ENCODE measurements around the gene EMILIN2. TPM values are rescaled to one million over a fixed set of nuclear protein-coding genes. Genes with fewer than 3 reads are reported as not detected.

Gene EMILIN2
- total RNA-seq, 1 donor from 2014 or later = 26.8 TPM

DNA sequence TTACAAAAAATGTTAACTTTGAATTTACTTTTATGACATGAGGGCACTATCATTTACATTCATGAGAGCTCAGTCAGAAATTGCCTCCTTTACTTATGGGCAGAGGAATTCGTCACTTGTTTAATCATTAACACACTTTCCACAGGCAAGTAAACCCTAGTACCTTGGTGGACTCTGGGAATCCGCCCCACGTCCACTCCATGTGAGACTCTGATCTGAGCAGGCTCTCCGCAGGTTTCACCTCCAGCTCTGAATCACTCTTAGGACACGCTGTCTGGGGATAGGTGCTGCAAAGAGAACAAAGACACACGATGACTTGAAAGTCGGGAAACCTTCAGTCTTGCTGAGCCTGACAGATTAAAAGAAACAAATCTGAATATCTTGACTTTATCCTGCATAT lies 92.5 kb downstream of the EMILIN2 start:
- Histone ChIP-seq H3K4me3 (no peak overlapping the region), H3K27ac (no peak overlapping the region), H3K9me3 (no peaks in the 10 kb centered on the region), H3K27me3 (no peaks in the 10 kb centered on the region), H3K4me1 (no peaks in the 10 kb centered on the region), H3K36me3 (peaks cover 0 to 31% of the 10 kb centered on the region in 2 donors)
- TF ChIP-seq, protein P1, sequence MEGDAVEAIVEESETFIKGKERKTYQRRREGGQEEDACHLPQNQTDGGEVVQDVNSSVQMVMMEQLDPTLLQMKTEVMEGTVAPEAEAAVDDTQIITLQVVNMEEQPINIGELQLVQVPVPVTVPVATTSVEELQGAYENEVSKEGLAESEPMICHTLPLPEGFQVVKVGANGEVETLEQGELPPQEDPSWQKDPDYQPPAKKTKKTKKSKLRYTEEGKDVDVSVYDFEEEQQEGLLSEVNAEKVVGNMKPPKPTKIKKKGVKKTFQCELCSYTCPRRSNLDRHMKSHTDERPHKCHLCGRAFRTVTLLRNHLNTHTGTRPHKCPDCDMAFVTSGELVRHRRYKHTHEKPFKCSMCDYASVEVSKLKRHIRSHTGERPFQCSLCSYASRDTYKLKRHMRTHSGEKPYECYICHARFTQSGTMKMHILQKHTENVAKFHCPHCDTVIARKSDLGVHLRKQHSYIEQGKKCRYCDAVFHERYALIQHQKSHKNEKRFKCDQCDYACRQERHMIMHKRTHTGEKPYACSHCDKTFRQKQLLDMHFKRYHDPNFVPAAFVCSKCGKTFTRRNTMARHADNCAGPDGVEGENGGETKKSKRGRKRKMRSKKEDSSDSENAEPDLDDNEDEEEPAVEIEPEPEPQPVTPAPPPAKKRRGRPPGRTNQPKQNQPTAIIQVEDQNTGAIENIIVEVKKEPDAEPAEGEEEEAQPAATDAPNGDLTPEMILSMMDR (IDR thresholded peaks at IDR 0.05) = no peak
- TF ChIP-seq POLR2AphosphoS5 (IDR thresholded peaks at IDR 0.05; ENCODE audit: insufficient read depth in 1 of 2, low read depth in 1 of 2) = no peak
- no peak for TF ChIP-seq POLR2A (IDR thresholded peaks at IDR 0.05)
- no peak for DNase-seq (ENCODE audit: extremely low spot score in 2 of 2)
- intact Hi-C loops (cut with DNase I) = loop anchor here (10.0 kb wide), 2 partner anchors 195 to 305 kb away; partner anchors contain the start of gene MYL12A

DNA sequence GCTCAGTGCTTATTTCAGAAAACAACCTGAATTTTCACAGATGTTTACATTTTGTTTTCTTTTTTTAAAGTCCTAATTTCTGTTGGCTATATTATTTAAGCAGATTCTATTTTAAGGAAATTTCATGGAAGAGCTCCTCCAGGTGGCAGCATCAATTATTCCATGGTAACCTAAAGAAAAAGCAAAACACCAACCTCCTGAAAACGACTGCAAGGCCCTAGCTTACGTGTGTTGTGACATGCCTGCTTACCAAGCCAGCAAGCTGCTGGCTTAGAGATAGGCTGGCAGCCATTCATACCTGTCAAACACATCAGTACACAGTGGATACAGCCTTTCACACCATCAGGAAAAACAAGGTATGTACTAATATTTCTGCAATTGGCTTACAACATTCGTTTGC lies 101.2 kb downstream of the EMILIN2 start:
- peaks cover 0 to 5% of the 10 kb centered on the region in 2 donors for H3K36me3 ChIP-seq
- H3K27ac ChIP-seq = no peak overlapping the region
- no peaks in the 10 kb centered on the region for H3K4me1 ChIP-seq
- H3K9me3 ChIP-seq = no peaks in the 10 kb centered on the region
- no peaks in the 10 kb centered on the region for H3K27me3 ChIP-seq
- H3K4me3 ChIP-seq = no peak overlapping the region
- intact Hi-C loops (cut with DNase I) = no loop called here
- TF ChIP-seq POLR2A (IDR thresholded peaks at IDR 0.05) (no peak), POLR2AphosphoS5 (IDR thresholded peaks at IDR 0.05; ENCODE audit: insufficient read depth in 1 of 2, low read depth in 1 of 2) (no peak)
- TF ChIP-seq, protein P1 (IDR thresholded peaks at IDR 0.05) = no peak
- no peak for DNase-seq (ENCODE audit: extremely low spot score in 2 of 2)

DNA sequence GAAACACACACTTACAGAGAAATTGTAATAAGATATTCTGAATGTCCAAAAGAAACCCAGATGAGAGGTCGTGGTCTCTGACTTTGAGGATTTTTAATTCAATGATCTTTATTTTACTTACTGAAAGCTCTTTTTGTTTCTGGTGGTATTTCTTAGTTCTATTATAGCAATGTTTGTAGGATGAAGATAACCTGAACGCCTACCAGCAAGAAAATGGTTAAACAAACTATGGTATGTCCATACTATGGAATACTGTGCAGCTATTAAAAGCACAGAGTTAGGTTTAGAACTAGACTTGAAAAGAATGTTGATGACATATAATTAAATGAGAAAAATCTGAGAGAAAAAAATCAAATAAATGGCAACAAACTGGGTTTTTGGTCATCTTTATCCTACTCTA lies 105.8 kb downstream of the EMILIN2 start:
- intact Hi-C loops (cut with DNase I) = no loop called here
- Histone ChIP-seq H3K27ac (no peak overlapping the region), H3K9me3 (no peaks in the 10 kb centered on the region), H3K4me3 (no peak overlapping the region), H3K4me1 (no peaks in the 10 kb centered on the region), H3K36me3 (peaks cover 0 to 14% of the 10 kb centered on the region in 2 donors), H3K27me3 (no peaks in the 10 kb centered on the region)
- no peak for TF ChIP-seq POLR2A (IDR thresholded peaks at IDR 0.05)
- TF ChIP-seq, protein P1 (IDR thresholded peaks at IDR 0.05) = no peak
- no peak for DNase-seq (ENCODE audit: extremely low spot score in 2 of 2)

DNA sequence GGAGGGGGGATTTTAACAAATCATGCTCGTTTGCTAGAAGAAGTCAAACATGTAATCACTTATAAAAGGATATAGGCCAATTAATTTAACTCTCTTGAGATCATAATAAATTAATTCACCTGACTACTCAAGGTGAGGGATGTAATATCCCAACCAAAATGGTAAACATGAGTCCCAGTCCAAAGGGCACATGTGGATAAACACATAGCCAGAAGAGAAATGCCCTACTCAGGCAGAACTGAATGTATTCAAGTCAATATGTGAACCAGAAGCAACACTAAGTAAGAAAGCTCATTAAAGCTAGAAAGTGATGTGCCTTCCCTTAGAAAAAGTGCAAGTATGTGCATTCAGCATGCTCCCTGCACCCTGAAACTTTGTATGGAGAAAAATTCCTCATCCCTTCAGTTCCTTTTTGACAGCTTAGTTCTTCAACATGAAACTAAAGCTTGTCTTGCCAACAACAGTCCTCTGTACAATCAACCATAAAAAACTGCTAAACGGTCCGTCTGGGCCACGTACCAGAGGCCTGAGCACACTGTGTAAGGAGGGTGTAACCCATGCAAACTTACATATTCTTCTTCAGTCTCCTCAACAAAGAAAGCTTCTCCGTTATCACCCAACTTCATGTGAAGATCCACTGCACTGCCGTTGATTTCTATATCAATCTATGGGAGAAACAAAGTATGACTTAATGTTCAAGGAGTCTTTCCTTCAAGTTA lies 107.3 kb downstream of the EMILIN2 start:
- H3K4me3 ChIP-seq = no peak overlapping the region
- intact Hi-C loops (cut with DNase I) = no loop called here
- TF ChIP-seq, protein P1 (IDR thresholded peaks at IDR 0.05) = no peak
- TF ChIP-seq POLR2A (IDR thresholded peaks at IDR 0.05) (no peak), POLR2AphosphoS5 (IDR thresholded peaks at IDR 0.05; ENCODE audit: insufficient read depth in 1 of 2, low read depth in 1 of 2) (no peak)
- H3K27me3 ChIP-seq = no peaks in the 10 kb centered on the region
- H3K9me3 ChIP-seq = no peaks in the 10 kb centered on the region
- H3K4me1 ChIP-seq = peaks cover 9% of the 10 kb centered on the region
- H3K27ac ChIP-seq = no peak overlapping the region
- H3K36me3 ChIP-seq = peaks cover 0 to 14% of the 10 kb centered on the region in 2 donors
- DNase-seq (ENCODE audit: extremely low spot score in 2 of 2) = no peak

DNA sequence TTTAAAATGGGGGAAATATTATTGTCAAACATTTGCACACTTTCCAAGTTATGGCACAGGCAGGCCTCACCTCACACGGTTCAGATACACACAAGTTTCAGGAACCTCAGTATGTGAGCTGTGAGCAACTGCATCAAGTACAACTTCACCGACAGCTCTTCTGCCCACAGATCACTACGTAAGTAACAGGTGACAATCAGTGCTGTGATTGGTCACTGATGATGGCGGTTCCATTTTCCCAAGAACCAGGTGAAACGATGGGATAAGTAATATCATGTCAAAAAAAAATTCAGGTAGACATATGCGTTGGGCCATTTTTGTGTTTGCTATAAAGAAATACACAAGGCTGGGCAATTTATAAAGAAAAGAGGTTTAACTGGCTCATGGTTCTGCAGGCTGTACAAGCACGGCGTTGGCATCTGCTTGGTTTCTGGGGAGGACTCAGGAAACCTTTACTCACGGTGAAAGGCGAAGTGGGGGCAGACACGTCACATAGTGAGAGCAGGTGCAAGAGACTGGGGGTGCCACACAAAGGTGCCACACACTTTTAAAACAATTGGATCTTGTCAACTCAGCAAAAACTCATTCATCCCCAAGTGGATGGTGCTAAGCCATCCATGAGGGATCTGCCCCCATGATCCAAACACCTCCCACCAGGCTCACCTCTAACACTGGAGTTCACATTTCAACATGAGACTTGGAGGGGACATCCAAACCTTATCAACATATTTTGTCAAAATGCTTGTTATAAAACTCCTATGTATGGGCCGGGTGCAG lies 108.3 kb downstream of the EMILIN2 start:
- Histone ChIP-seq H3K4me1 (peaks cover 14% of the 10 kb centered on the region), H3K4me3 (no peak overlapping the region), H3K27me3 (no peaks in the 10 kb centered on the region), H3K9me3 (no peaks in the 10 kb centered on the region), H3K27ac (no peak overlapping the region), H3K36me3 (peaks cover 0 to 14% of the 10 kb centered on the region in 2 donors)
- intact Hi-C loops (cut with DNase I) = no loop called here
- TF ChIP-seq POLR2A (IDR thresholded peaks at IDR 0.05) (no peak), POLR2AphosphoS5 (IDR thresholded peaks at IDR 0.05; ENCODE audit: insufficient read depth in 1 of 2, low read depth in 1 of 2) (no peak)
- TF ChIP-seq, protein P1 (IDR thresholded peaks at IDR 0.05) = no peak
- no peak for DNase-seq (ENCODE audit: extremely low spot score in 2 of 2)
